NCI-H748 (cell line): ENCODE measurements around the gene VPS52.
A peak's percentile ranks its signal among the peaks of the same experiment; 100 is the strongest.
"Not testable (repeated sequence)": the region's sequence is repeated elsewhere in the genome, so short reads cannot be mapped to it uniquely, and the experiment has no call there.

Experiments
- DNase-seq: peaks from one replicate; lab custom pipeline; 2025; ENCODE audit not compliant: unreplicated experiment; lab: John Stamatoyannopoulos, UW

Gene VPS52

GRCh38 chr6:33251395-33252012 lies 20.2 kb downstream of the VPS52 start:
- no peak for DNase-seq

DNA sequence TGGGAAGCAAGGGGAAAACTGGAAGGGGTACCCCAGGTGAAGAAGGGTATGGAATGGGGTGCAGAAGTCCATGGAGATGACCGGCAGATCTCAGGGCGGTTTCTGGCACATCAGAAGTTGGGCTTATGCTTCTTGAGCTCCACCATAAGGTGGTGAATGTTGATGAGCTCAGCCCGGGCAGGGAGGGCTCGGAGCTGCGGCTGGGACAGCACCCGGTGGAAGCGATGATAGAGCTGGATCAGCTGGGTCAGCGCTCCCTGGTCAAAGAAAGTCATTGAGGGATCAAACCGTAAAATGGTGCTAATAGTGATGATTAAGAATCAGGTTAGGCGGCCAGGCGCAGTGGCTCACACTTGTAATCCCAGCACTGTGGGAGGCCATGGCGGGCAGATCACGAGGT lies 20.9 kb downstream of the VPS52 start:
- no peak for DNase-seq

- no peak for DNase-seq
Observed at GRCh38 chr6:33249732-33250630, 21.7 kb downstream of the VPS52 start.

GRCh38 chr6:33248932-33249731 lies 22.5 kb downstream of the VPS52 start:
- DNase-seq, result peak; percentile 100

- DNase-seq, result peak; percentile 81
Observed at GRCh38 chr6:33248643-33248931, 23.1 kb downstream of the VPS52 start.

DNA sequence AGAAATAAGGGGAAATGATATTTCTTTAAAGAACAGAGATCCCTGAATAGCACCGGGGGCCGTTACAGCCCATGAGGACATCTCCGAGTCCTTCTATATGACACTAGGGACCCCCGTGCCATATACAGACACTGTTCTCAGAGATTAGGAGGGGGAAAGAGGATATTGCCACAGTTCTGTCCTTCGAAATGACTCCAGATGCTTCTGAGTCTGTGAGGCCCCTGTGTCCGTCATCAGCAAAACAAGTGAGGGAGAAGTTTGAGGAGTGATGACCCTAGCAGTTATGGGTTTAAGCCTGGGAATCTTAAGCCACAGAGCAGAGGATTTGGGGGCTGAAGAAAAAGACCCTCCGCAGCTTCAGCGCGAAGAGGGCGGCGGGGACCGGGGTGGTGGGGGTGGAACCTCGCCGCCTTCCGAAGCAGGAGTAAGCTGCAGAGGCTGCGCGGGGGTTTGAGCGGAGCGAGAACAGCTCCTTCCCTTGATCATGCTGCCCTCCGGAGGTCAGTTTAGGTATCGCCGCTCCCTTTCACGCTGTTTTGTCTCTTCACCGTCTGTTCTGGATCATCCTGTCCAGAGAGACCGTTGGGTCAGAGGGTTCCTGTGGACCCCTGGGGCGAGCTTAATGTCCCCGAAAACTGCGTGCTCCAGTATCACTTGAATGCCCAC lies 23.6 kb downstream of the VPS52 start:
- DNase-seq, result peak; percentile 90

DNA sequence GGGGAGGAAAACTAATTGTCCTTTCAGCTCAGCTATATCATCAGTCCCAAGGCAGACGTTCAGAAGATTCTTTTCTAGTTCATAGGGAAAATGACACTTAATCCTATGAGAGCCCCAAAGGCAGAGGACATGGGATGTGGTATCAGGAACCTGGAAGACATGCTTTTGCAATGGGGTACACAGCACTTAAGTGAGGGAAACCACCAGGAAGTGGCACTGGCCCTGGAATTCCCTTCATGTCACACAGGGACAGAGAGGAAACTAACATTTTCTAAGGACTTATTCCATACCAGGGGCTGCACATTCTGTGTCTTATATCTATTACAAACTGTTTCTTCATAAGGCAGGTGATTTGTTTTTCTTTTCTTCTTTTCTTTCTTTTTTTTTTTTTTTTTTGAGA lies 28.2 kb downstream of the VPS52 start:
- DNase-seq, result no peak

DNA sequence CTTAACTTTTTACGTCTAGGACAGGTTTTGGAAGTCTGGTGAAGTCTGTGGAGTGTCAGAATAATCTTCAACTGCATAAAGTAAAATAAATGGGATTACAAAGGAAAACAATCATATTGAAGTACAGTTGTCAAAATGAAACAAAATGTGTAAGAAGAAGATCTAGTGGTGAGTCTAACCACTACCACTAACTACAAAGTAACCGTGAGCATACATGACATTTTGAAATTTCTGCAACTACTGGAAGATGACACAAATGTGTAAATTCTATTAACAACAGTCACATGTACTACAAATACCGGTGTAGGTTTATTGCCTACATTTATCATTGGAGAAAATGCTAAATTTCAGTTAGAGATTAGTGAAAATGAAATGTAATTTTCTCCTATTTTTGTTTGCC lies 29.7 kb downstream of the VPS52 start:
- no peak for DNase-seq

GRCh38 chr6:33237741-33238140 lies 33.9 kb downstream of the VPS52 start:
- no peak for DNase-seq

DNA sequence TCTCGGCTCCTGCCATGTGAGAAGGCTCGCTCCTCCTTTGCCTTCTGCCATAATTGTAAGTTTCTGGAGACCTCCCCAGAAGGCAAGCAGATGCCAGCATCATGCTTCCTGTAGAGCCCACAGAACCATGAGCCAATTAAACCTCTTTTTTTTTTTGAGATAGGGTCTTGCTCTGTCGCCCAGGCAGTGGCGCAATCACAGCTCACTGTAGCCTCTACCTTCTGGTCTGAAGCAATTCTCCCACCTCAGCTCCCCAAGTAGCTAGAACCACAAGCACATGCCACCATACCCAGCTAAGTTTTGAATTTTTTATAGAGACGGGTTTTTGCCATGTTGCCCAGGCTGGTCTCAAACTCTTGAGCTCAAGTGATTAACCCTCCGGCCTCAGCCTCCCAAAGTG lies 34.8 kb downstream of the VPS52 start:
- no peak for DNase-seq

DNA sequence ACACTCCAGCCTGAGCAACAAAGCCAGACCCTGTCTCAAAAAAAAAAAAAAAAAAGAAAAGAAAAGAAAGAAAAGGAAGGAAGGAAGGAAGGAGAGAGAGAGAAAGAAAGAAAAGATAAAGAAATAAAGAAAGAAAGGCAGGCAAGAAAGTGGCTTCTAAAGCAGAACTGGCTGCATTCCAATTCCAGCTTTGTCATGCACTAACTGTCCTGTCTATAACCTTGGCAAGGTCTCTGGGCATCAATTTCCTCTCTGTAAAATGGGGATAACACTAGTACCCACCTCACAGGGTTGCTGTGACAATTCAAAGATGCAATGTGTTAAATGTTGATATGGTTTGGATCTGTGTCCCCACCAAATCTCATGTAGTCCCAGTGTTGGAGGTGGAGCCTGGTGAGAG lies 35.3 kb downstream of the VPS52 start:
- DNase-seq, result no peak

DNA sequence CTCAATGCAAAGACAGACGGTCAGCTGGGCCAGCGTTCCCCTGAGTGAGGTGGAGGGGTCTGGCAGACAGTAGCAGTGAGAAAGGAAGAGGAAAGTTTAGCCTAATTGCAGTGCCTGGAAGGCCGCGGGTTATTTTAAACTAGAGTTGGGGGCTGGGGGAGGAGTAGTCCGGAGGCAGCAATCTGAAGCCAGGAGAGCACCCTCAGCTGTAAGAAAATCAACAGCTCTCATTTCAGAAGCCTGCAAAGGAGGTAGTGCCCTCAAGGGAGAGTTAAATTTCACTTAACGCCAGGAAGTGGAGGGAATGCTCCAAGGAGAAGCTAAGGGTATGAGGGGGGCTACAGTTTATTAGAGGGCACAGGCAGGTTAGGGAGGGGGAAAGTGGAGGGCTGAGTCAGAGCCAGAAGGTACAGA lies 36.4 kb downstream of the VPS52 start:
- DNase-seq, result no peak

GRCh38 chr6:33226503-33227120 lies 45.1 kb downstream of the VPS52 start:
- DNase-seq, result not testable (repeated sequence)

GRCh38 chr6:33217681-33218080 lies 54.0 kb downstream of the VPS52 start:
- DNase-seq, result no peak

- no peak for DNase-seq
Observed at GRCh38 chr6:33217246-33217645, 54.4 kb downstream of the VPS52 start.

DNA sequence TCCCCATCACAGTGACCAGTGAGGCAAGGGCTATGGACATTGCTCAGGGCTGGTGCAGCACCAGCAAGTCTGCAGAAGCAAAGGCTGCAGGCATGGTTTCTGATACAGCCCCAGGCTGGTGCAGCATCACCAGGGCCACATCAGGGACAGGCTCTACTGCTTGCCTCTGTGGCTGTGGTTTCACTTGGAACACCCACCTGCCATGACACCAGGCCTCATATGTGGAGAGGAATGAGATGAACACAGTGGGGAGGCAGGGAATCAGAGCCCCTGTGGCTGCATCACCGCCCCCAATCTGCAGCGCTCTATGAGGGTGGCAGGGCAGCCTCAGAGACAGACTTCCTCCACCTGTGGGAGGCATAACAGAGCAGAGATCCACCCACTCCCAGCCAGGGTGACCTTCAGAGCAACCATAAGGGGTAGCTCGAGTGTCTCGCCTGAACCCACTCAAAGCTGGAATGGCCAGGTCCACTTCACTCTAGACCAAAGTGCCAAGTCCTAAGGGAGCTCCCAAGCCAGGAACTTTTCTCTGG lies 55.5 kb downstream of the VPS52 start:
- DNase-seq, result no peak

DNA sequence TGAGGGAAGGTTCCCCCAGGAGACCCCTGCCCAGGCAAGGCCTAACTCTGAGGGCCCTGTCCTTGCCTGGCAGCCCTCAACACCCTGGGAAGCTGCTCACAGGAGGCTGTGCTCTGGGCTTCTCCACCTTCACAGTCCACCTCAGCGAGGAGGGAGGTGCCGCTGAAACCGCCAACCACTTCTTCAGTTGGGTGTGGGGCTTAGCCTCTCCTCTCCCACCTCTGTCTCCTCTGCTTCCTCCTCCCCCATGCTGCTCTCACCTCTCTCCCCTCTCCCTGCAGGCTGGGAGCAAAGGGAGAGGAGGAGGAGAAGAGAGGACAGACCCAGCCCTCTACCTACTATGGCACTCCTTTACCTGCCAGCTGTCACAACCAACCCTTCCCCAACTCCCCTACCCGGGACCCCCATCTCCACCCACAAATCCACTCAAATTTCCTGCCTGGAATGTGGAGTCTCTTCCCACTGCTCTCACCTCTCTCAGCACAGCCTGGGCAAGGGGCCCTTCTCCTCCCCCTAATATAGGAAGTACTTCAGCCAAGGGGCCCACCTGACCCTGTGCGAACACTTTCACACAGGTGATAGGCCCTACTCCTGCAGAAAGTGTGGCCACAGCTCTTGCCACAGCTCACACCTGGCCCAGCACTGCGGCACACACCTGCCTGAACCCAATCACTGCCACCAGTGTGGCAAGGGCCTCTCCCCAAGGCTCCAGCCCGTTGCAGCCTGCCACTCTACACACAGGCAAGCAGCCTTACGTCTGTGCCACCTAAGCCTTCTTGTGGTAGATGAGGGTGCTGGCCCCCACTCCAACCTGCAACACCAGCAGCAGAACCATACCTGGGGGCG lies 56.2 kb downstream of the VPS52 start:
- no peak for DNase-seq

- DNase-seq, result no peak
Observed at GRCh38 chr6:33213989-33214335, 57.7 kb downstream of the VPS52 start.

DNA sequence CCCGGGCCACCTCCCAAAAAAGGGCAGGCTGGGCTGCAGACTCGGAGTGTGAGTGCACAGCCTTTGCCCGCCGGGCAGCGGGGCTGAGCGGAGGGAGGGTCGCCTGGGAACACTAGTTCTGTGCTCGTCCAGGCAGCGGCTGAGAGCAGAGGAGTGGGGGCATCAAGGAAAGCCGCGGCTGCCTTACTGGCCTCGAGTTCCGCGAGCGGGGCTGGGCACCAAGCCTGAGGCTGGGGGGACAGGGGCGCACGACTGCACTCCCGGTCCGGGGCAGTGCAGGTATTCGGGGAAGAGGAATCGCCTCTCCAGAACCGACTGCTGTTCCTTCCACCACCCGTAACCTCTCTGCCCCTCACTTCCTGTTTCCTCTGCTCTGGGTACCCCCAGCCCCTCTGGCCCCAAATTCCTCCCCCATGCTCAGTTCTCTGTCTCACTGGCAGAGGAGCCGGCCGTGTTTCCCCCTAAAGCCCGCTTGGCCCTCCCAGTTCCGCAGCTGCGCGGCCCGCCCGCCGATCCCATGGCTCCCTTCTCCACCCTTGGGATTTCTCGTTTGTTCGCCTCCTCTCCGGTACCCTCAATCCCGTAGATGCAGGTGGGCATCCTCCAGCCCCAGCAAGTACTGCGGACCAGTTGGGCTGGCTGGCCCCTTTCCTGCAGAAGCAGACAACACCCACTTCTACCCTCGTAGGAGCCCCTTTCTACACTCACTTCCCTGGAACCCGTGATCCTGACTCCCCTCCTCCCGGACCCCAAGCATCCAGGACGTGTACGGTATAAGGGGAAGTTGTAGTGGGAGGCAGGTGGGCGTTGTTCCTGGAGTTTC lies 58.3 kb downstream of the VPS52 start:
- DNase-seq, result peak; percentile 37
